Natural killer cell (primary cell): Measurements from ENCODE around the gene IFNA8. TPM values are rescaled to one million over a fixed set of nuclear protein-coding genes. Genes with fewer than 3 reads are reported as not detected.

Experiments
- ATAC-seq, 3 donors: fragments of 150-1000 bp in 2 of 3; fragments of 200-7000 bp in 1 of 3; cut with Tn5 transposase; 1 replicate in 1 of 3; 2 replicates in 2 of 3; pipeline ENCODE4 v1.10.0; 2021; ENCODE audit warnings: mild to moderate bottlenecking in 2 of 3, moderate library complexity in 2 of 3
- DNase-seq, 2 donors: peaks; one replicate each; pipeline versions ENCODE4 v3.0.0 to v3.0.0-alpha.2; 2013 to 2021; ENCODE audit warnings: mixed read lengths in 1 of 2
- H3K27ac ChIP-seq: one replicate; pipeline ENCODE4 v1.5.1; 2013; ENCODE audit warnings: mild to moderate bottlenecking, low read length
- H3K27me3 ChIP-seq: one replicate; pipeline ENCODE4 v1.6.1; 2013; ENCODE audit warnings: low read length; ENCODE audit not compliant: control insufficient read depth, insufficient read depth
- H3K36me3 ChIP-seq: one replicate; pipeline ENCODE4 v1.6.1; 2013; ENCODE audit warnings: low read length; ENCODE audit not compliant: control insufficient read depth, insufficient read depth
- H3K4me1 ChIP-seq: one replicate; pipeline ENCODE4 v1.6.1; 2013; ENCODE audit warnings: low read length; ENCODE audit not compliant: control insufficient read depth, insufficient read depth
- H3K4me3 ChIP-seq: one replicate; pipeline ENCODE4 v1.5.1; 2013; ENCODE audit warnings: low read length
- H3K9me3 ChIP-seq: one replicate; pipeline ENCODE4 v1.6.1; 2013; ENCODE audit warnings: low read length; ENCODE audit not compliant: control insufficient read depth, insufficient read depth
- H3K27ac Mint-ChIP-seq, 2 donors: one replicate each; pipeline ENCODE4 v1.8.0; 2022; ENCODE audit warnings: mild to moderate bottlenecking in 2 of 2, mixed read lengths in 2 of 2, moderate library complexity in 1 of 2
- H3K27me3 Mint-ChIP-seq, 2 donors: one replicate each; pipeline ENCODE4 v1.8.0; 2022; ENCODE audit warnings: low read depth in 2 of 2, mixed read lengths in 2 of 2
- H3K36me3 Mint-ChIP-seq: one replicate; pipeline ENCODE4 v1.8.0; 2022; ENCODE audit warnings: mixed read lengths
- H3K4me1 Mint-ChIP-seq, 2 donors: one replicate each; pipeline ENCODE4 v1.8.0; 2022; ENCODE audit warnings: mixed read lengths in 2 of 2
- H3K4me3 Mint-ChIP-seq: one replicate; pipeline ENCODE4 v1.8.0; 2022; ENCODE audit warnings: mild to moderate bottlenecking, moderate library complexity, mixed read lengths
- H3K9me3 Mint-ChIP-seq, 2 donors: one replicate each; pipeline ENCODE4 v1.8.0; 2022; ENCODE audit warnings: mixed read lengths in 2 of 2
- WGBS: methylation state at CpG from one replicate; pipeline ENCODE4 v1.1.7; 2013; ENCODE audit warnings: missing lambda C conversion rate; ENCODE audit not compliant: insufficient coverage; 5-methylcytosine and 5-hydroxymethylcytosine counted together
- intact Hi-C: fragments of 100-400 bp; cut with micrococcal nuclease; formaldehyde crosslinking; loops from one replicate; pipeline ENCODE4 v1.14.2; 2022
- total RNA-seq, 4 donors: library from RNA; stranded (reverse); fragments of 120-200 nt in 1 of 4; gene quantifications; one replicate each; pipeline versions ENCODE4 v1.2.3 to v1.2.4, GENCODE V29; 2013 to 2022
- TF ChIP-seq, protein P1 (sequence below): fragments of 200-600 bp; IDR thresholded peaks from one replicate; pipeline ENCODE4 v1.8.0; 2022; ENCODE audit warnings: antibody characterized with exemption

IFNA8 gene
- total RNA-seq, 3 donors from 2014 or later (not counting 1 experiment from before 2014, with no cell fraction given) = not detected

DNA sequence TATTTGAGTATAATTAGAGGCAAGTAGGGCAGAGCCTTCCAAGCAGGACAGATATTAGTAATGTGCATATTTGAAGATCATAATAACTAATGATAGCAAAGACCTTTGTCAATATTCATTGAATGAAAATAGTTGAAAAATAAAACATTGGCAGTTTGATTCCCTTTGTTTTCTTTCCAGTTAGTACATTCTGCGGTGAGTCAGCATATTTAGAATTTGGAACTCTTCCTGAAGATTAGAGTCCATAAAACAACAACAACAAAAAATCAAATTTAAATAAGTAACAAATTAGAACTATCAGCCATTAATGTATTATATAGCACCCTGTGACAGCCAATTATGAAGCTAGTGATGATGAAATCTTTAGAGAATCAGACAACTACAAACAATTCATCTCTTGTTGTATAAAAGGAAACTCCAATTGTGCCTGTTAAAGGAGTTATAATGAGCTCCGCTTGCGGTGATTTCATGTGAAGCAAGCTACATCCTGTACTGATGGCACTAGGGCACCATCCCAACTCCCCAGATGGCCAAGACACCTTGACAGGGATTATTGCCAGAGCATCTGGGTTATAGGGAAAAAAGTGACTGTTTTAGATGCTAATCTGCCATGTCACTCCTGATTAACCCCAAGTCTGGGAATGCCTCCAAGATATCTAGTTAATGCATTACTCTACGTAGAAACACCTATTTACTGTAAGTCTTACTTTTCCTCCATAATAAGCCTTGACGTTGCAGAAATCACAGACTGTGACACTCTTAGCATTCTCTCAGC is 6.8 kb downstream of the IFNA8 start:
- Mint-ChIP-seq H3K27me3 (peaks cover 15 to 37% of the 10 kb centered on the region in 2 donors), H3K9me3 (no peaks in the 10 kb centered on the region), H3K36me3 (no peaks in the 10 kb centered on the region), H3K4me1 (no peaks in the 10 kb centered on the region), H3K4me3 (no peak overlapping the region), H3K27ac (no peak overlapping the region)
- Histone ChIP-seq H3K27me3 (no peaks in the 10 kb centered on the region), H3K9me3 (no peaks in the 10 kb centered on the region), H3K36me3 (no peaks in the 10 kb centered on the region), H3K4me1 (no peaks in the 10 kb centered on the region), H3K4me3 (no peak overlapping the region), H3K27ac (no peak overlapping the region)
- whole genome bisulfite sequencing = 98% methylated on average over 5 of the region's 5 CpGs
- ATAC-seq (no peak), DNase-seq (no peak)
- intact Hi-C loops = no loop called here
- TF ChIP-seq, protein P1, sequence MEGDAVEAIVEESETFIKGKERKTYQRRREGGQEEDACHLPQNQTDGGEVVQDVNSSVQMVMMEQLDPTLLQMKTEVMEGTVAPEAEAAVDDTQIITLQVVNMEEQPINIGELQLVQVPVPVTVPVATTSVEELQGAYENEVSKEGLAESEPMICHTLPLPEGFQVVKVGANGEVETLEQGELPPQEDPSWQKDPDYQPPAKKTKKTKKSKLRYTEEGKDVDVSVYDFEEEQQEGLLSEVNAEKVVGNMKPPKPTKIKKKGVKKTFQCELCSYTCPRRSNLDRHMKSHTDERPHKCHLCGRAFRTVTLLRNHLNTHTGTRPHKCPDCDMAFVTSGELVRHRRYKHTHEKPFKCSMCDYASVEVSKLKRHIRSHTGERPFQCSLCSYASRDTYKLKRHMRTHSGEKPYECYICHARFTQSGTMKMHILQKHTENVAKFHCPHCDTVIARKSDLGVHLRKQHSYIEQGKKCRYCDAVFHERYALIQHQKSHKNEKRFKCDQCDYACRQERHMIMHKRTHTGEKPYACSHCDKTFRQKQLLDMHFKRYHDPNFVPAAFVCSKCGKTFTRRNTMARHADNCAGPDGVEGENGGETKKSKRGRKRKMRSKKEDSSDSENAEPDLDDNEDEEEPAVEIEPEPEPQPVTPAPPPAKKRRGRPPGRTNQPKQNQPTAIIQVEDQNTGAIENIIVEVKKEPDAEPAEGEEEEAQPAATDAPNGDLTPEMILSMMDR = no peak

DNA sequence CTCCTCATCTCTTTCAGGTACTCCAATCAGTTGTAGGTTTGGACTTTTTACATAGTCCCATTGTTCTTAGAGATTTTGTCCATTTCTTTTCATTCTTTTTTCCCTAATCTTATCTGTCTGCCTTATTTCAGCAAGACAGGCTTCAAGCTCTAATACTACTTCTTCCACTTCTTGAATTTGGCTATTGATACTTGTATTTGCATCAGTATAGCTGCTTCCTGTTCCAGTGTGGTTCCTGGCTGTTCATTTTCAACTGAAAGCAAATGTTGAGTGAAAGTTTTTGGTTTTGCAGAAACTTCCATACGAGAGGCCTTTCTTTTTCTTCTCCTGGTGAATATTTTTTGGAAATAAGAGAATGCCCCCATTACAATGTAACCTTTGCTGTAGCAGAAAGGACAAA is 19.3 kb downstream of the IFNA8 start:
- Mint-ChIP-seq H3K9me3 (no peaks in the 10 kb centered on the region), H3K27me3 (peaks cover 44 to 67% of the 10 kb centered on the region in 2 donors), H3K36me3 (no peaks in the 10 kb centered on the region), H3K27ac (no peak overlapping the region), H3K4me1 (no peaks in the 10 kb centered on the region), H3K4me3 (no peak overlapping the region)
- 67% methylated on average over 1 of the region's 1 CpG for WGBS
- intact Hi-C loops = no loop called here
- ATAC-seq = no peak
- TF ChIP-seq, protein P1 = no peak
- no peak overlapping the region for H3K27ac ChIP-seq
- no peaks in the 10 kb centered on the region for H3K4me1 ChIP-seq
- no peak overlapping the region for H3K4me3 ChIP-seq
- H3K36me3 ChIP-seq = no peaks in the 10 kb centered on the region
- no peaks in the 10 kb centered on the region for H3K27me3 ChIP-seq
- no peak for DNase-seq
- H3K9me3 ChIP-seq = no peaks in the 10 kb centered on the region

DNA sequence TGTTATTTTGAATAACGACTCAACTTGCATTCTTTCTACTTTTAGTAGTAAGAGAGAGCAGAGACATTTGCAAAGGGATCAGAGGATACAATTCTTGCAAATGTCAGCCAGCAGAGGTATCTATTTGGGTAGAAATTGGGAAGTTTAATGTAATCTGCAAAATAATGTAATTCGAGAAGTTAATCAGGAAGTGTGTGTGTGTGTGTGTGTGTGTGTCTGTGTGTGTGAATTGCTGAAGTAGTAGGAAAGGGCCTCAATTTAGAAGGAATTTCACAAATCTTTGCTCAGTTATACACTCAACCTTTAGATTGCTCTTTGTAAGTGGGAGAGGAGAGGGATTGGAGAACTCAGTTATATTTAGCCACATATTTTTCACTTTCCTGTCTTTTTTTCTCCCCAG is 20.3 kb downstream of the IFNA8 start:
- H3K27ac ChIP-seq = no peak overlapping the region
- Mint-ChIP-seq H3K27me3 (peaks cover 47 to 71% of the 10 kb centered on the region in 2 donors), H3K36me3 (no peaks in the 10 kb centered on the region), H3K27ac (no peak overlapping the region), H3K4me3 (no peak overlapping the region), H3K9me3 (no peaks in the 10 kb centered on the region), H3K4me1 (no peaks in the 10 kb centered on the region)
- no peaks in the 10 kb centered on the region for H3K9me3 ChIP-seq
- ATAC-seq = no peak
- H3K36me3 ChIP-seq = no peaks in the 10 kb centered on the region
- no peaks in the 10 kb centered on the region for H3K4me1 ChIP-seq
- no peak overlapping the region for H3K4me3 ChIP-seq
- no peaks in the 10 kb centered on the region for H3K27me3 ChIP-seq
- no peak for DNase-seq
- 66% methylated on average over 2 of the region's 2 CpGs for WGBS
- TF ChIP-seq, protein P1 = no peak
- intact Hi-C loops = no loop called here
